ENCODE results near the gene CEPT1.

- no peak for TF ChIP-seq ZNF274 (IDR thresholded peaks at IDR 0.05; ENCODE audit: low read depth, low read length)
- no peak for TF ChIP-seq YY1 (IDR thresholded peaks at IDR 0.05; ENCODE audit: insufficient read depth, insufficient read length)
These were observed 73.4 kb downstream of the CEPT1 start for GRCh38 chr1:111213412-111213811.

All from NT2/D1 (cell line).